HG03354 (cell line): ENCODE results near the gene CDH22.

Experiments
- ATAC-seq: cut with Tn5 transposase; IDR thresholded peaks from one replicate; pipeline ENCODE4 v1.9.1; 2021; ENCODE audit warnings: mild to moderate bottlenecking; ENCODE audit not compliant: unreplicated experiment, poor library complexity, severe bottlenecking

The CDH22 gene

DNA sequence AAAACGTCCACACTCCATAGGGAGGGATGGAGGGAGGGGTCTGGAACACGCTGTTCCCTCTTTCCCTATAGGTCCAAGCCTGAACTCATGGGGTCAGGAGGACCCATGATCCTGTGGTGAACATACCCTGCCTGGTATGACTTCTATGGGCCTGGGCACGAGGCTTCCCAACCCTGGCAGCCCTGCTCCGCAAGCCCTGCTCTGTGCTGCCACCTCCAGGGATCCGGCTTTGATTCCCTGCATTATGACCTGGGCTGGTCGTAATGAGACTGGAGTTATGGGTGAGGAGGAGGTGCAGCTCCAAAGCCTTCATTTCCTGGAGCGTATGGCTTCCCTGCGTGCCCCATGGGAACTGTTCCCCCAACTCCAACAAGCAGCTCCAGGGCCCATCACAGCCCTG lies 54.9 kb downstream of the CDH22 start:
- ATAC-seq, result no peak

DNA sequence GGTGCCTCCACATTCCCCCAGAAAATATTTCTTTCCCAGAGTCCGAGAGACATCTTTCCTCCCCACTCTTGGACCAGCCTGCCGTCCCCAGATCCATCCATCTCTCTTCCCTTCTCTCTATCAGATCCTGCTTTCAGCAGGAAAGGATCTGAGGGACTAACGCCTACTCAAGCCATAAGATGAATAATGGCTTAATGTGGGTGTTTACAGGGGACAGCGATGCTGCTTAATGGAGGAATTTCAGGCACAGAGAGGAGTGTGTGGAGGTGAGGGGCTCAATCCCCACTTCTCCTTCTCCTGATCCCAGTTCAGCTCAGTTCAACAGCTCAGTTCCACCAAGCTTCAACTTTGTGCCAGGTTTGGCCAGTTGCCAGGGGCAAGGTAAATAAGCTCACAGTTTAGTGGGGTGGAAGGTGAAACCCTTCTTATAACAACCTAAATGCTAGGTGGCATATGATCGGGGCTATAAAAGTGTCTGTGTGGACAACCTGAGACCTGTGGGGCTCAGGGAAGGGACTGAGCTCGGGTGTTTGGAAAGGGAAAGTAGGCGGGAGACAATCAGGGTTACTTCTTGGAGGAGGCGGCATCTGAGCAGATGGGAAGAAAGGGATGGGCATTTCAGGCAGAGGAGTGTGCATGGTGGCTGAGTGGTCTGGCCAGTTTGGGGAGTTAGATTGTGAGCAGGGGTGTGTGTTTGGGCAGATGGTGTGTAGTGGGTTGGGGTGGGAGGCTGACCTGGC lies 55.8 kb downstream of the CDH22 start:
- no peak for ATAC-seq

DNA sequence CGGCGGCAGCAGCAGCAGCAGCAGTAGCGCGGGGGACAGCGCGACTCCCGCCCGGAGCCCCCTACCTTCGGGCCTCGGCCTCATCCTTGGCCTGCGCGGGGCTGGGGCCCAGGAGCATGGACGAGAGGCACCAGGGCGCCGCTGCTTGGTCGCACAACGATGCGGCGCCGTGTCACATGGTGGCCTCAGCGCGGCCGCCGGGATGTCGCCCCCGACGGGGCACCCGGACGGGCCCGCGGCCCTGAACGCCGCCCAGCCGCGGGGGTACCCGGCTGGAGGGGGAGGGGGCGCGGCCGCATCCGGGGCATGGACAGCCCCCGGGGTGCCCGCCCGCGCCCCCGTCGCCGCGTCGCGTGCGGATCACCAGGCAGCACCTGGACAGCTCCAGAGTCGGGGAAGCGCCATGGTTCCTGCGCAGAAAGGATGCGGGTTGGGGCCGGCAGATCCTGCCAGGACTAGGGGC lies 57.1 kb downstream of the CDH22 start:
- ATAC-seq, result no peak

DNA sequence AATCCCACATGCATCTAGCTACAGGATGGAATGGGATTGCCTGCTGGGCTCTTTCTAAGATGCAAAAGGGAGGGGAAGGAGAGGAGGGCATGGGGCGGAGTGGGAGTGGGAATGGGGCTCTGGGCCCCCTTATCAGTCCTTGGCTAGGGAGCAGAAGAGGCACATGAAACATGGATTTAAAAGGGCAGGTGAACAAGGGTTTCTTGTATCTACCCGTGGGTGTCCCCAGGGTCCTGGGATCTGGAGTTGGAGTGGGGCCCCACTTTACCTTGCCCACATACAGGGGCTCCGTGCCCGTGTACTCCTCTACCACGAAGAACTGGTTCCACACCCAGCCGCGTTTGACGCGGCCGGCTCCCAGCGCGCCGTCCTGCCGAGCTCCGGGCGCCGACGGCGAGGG lies 57.5 kb downstream of the CDH22 start:
- ATAC-seq, result no peak

DNA sequence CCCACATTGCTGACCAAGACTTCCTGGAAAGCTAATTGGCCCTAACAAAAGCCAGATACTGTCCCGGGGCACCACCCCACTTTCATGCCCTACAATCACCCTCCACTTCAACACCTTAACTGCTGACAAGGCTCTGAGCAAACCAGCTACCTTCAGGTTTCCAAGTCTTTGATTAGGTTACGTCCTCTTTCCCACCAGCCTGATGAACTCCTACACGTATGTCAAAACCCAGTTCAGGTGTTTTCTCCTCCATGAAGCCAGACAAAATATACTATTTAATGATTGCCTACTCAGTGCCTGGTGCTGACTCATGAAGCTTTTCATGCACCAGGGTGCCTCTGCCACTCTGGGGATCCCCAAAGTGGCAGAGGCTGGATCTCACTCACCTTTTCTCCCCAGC lies 58.6 kb downstream of the CDH22 start:
- no peak for ATAC-seq

DNA sequence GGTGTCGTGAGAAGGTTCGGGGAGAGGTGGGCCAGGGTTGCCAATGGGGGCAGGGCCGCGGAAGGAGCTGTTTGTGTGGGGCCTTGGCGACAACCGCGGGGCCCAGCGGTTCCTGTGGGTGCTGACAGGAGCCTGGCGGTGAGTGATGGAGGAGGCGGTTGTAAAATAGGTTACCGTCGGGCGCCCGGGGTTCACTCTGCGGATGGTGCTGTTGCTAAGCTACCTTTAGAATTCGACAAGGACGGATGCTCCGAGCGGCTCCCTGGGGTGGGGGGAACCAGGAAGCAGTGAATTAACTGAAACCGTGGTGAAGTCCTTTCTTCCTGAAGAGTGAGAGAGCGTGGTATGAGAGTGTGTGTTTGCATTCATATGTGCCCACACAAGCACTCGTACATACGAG lies 61.7 kb downstream of the CDH22 start:
- no peak for ATAC-seq

DNA sequence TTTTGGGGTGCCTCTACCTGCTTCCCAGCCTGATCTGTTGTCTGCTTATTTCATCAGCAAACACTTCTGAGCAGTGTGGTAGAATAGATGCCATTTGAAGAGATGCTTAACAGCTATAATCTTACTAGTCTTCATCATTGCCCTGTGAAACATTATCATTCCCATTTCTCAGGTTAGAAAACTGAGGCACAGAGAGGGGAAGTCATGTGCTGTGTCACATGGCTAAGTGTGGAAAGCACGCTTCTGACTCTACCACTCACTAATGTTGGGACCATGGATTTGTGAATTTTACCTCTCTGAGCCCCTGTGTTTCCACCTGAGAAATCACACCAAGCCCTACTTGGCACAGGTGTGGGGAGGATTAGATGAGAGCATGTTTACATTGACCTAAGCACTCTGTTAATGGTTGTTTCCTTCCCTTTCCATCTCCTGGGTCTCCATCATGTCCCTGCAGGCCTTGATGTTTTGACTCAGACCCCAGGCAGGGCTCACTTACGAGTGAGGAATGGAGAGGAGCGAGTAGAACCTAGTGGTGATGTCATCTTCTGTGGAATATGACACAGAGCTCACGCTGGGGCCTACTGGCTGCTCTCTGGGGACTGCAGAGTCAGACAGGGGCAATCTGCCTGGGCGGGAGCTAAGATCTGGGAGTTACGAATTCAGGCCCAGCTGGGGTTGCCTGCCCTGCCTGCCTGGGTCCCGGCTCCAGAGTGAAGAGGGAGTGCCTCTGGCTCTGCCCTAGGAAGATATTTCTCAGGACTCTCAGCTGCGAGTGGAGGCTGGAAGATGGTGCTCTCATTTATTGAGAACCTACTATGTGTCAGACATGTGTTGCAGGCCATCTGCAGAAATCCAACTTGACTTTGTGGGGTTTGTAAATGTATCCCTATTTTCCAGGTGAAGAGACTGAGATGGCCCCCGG lies 64.3 kb downstream of the CDH22 start:
- no peak for ATAC-seq

DNA sequence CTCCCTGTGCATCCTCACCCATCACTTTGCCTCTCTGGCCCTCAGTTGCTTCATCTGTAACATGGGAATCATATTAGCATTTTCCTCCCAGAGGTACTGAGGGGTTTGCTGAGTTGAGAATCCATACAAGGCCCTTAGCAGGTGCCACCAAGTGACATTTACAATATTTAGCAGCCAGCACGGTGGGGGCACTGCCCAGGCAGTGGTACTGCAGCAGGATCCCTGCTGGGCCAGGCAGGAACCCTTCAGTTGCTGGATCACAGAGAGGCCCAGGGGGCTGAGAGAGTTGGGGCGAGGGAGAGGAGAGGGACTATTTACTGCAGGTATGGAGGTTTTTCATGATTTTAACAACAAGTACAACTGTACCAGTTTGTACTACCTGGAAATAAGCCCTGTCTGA lies 65.9 kb downstream of the CDH22 start:
- ATAC-seq, result no peak

DNA sequence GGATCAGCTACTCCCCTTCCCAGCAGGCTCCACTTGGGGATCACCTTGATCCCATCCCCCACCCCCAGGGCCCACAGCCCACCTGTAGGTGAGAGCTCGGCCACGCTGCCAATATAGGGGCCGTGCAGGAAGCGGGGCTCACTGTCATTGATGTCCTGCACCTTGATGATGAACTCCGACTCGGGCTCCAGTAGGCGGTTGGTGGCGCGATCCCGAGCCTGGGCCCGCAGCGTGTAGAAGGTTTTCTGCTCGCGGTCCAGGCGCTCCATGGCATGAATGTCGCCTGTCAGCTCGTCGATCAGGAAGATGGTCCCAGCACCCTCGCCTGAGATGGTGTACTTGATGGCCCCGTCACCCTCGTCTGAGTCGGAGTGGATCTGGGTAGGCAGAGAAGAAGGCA lies 67.4 kb downstream of the CDH22 start:
- no peak for ATAC-seq

DNA sequence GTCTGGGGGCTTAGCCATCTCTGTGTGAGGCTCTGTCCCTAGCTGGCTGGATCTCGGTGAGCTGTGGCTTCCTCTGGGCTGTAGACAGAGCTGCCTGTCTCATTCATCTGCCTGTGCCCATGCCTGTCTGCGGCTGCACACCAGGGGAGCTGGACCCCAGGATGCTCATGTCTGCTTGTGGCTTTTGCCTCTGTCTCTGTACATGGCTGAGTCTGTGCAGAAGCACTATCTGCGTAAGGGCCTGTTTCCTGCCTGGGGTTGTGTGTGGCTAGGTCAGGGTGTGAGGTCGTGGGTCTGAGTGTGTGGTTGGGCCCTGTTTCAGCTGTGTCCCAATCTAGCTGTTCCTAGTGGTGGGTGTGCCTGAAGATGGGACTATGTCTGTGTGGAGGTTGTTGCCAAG lies 68.2 kb downstream of the CDH22 start:
- no peak for ATAC-seq

DNA sequence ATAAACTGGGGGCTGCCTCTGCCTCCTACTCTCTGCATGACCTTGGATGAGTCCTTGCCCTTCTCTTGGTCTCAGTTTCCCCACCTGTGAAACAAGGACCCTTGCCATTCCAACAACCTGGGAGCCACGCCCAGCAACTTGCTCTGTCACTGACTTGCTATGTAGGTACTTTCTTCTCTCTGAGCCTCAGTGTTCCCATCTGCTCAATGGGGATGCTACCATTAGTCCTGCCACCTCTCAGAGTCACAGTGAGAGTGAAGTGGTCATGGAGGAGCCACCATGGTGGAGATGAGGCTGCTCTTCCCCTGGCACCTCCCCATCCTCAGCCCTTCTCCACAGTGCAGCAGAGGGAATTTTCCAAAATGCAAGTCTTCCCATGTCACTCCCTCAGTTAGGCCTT lies 70.6 kb downstream of the CDH22 start:
- no peak for ATAC-seq

DNA sequence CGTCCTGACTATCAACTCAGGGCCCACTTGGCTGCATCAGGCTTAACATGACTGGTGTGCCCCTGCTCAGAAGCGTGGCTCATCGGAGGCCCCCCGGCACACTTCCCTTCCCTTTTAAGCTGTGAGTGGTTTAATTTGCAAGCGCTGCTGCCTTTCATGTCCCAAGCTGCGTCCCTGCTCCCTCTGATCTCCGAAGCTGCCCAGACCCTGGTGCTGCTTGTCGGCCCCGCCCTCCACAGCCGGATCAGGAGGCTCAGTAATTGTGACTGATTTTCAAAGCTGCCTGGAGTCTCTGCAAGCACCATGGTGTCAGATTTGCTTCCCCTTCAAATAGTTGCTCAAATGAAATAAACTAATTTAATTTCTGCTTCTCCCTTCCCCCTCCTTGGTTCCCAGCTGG lies 71.1 kb downstream of the CDH22 start:
- ATAC-seq, result no peak

DNA sequence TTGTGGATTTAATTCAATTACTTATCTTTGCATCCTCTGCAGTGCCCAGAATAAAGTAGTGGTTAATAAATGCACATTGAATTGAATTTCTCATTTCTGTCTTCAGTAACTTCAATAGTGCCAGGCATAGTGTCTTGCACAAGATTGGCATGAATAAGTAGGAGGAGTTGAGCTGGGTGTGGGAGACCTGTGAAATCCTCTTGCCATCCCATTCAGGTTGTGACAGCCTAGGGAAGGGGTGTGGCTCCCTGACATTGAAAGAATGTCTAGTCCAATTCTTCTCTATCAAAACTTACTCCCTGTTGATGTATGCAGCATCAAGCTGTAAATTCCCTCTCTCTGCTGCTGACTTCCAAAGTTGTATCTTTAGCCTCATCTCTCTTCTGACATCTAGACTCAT lies 73.2 kb downstream of the CDH22 start:
- ATAC-seq, result no peak

DNA sequence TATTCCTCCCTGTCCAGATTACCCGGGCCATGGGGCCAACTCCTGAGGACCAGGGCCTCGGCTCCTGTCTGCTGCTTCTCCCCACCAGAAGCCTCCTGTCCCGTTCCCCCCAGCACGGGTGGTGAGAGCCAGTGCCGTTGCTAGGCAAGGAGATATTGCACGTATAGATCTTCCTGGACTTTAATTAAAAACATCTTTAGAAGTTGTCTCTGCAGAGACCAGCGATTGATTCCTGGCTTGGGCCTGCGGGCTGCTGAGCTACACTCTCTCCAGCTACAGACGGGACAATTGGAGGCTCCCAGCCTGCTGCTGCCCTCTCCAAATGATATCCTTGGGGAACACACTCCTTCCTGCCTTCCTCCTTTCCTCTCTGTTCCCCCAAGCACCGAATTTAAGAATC lies 74.6 kb downstream of the CDH22 start:
- ATAC-seq, result no peak

DNA sequence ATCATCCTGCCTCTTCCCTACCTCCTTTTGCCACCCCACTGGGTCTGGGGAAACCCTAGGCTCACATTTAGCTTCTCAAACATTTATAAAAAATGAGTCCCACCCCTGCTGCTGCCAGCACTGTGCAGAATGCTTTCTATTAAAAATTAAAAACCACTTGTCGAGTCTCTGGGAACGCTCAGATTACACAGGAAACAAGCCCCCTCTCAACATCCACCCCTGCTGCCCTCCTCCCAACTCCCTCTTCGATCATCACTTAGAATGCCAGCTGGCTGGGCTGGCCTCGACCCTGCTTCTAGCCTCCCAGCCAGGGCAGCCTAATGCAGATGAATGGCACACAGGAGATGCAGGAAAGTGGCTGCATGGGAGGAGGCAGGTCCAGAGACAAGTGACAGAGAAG lies 75.8 kb downstream of the CDH22 start:
- no peak for ATAC-seq

DNA sequence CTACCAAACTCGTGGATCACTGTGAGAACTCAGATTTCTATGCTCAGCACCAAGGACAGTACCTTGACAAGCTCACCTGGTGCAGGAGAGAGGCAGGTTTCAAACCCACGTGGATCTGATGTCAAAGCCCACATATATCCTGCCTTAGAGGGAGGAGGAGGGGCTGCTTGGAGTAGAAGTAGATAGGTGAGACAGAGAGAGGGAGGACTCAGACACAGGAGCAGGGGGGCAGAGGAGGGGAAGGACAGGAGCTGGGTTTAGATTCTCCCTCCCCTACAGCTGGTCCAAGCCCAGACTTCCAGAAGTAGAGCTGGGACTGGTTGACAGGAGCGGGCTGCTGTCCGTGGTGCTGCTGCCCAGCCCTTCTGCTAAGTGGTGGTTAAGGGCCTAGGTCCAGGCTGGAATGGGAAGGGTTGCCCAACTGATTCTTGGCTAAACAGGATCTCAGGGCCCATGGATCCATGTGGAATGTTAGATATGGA lies 77.5 kb downstream of the CDH22 start:
- ATAC-seq, result no peak

DNA sequence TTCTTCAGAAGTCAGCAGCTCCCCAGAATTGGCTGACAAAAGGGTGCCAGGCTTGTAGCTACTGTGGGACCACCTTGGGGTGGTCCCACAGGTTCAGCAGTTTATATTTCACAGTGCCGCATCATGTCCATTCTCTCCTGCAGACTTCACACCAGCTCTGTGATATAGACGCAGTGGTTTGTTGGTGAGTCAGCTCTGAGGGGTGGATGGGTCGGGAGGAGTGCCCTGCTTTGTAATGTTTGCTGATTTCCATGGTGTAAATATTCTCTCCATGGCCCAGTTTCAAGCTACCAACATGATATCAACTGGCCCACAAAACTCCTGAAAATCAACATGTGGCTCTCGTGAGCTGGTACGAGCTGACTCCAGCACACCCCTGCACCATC lies 78.2 kb downstream of the CDH22 start:
- ATAC-seq, result no peak

DNA sequence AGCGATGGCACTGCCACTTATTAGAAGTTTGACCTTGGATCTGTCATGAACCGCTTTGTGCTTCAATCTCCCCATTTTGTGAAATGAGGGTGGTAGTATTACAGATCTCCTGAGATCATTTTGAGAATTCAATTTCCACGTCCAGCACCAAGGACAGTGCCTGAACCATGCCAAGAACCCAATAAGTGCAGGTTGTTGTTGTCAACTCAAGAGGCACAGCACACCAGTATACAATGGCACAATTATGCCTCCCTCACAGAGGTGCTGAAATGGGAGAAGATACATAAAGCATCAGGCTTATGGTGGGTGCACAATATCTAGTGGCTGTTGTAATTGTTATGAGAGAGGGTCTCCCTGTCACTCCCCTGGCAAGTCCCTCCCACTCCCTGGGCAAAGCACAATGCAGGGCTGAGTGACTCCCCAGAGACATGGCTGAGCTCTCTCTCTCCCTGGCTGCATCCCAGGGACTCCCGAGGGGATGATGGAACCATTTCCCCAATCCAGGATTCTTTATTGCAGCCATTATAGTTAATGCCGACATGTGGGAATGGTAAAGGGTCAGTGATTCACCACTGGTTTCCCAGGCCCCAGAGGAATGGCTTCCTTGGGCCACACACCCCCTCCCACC lies 78.7 kb downstream of the CDH22 start:
- ATAC-seq, result no peak

DNA sequence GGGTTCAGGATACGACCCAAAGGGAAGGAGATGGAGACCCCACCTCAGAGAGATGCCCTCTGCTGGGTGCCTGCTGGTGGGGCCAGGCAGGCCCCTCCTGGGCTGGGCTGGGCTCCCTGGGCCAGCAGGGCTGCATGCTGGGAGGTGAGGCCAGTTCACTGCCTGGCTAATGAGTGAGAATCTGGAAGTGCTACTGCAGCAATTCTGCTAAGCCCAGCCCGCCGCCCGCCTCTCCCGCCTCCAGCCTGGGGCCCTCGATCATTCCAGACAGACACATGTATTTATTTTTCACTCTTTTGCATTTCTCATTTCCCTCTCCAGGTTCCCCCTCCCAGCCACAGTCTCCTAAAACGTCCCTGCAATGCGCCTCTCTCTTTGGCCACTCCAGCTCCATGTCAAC lies 79.6 kb downstream of the CDH22 start:
- no peak for ATAC-seq

DNA sequence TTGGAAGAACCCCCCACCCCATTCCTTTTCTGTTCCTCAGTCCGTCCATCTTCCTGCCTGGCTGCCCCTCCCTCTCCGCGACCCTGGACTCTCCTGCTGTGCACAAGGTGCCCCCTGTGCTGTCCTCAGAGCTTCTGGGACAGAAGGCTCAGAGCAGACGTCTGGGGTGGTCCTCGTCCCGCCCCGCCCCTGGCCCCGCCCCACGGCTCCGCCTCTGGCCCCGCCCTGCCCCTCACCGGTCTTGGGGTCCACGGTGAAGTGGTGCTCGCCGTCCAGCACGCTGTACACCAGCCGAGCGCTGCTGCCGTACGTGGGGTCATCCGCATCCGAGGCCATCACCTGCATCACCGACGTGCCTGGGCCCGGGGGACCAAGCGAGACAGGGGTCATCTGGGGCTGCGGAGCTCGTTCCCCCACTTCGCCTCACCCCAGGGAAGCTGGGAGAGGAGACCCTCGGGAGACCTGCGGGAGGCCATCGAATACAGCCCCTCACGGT lies 81.0 kb downstream of the CDH22 start:
- ATAC-seq, result no peak
